T-helper 1 cell treated with Interleukin-12 subunit alpha and Interleukin-12 subunit beta and Interleukin-4 antibody, amounts not matched to agents 30 μg/mL and 1 μg/mL, for 36 hours (primary cell): ENCODE data around the gene ARHGAP45.
"Not testable (repeated sequence)": the region's sequence is repeated elsewhere in the genome, so short reads cannot be mapped to it uniquely, and the experiment has no call there.

Experiments used
- H3K27ac Mint-ChIP-seq: one replicate; pipeline ENCODE4 v1.8.0; 2021; ENCODE audit warnings: mild to moderate bottlenecking, mixed read lengths
- H3K27me3 Mint-ChIP-seq: one replicate; pipeline ENCODE4 v1.8.0; 2021; ENCODE audit warnings: low read depth, mixed read lengths
- H3K36me3 Mint-ChIP-seq: one replicate; pipeline ENCODE4 v1.8.0; 2021; ENCODE audit warnings: low read depth, mixed read lengths
- H3K4me1 Mint-ChIP-seq: one replicate; pipeline ENCODE4 v1.8.0; 2021; ENCODE audit warnings: low read depth, mixed read lengths
- H3K4me3 Mint-ChIP-seq: one replicate; pipeline ENCODE4 v1.8.0; 2021; ENCODE audit warnings: mild to moderate bottlenecking, moderate library complexity, mixed read lengths
- H3K9me3 Mint-ChIP-seq: one replicate; pipeline ENCODE4 v1.8.0; 2021; ENCODE audit warnings: mixed read lengths

The ARHGAP45 gene

GRCh38 chr19:1111641-1112267, 44.8 kb downstream of the ARHGAP45 start:
- H3K27ac Mint-ChIP-seq: no peak overlapping the region
- no peaks in the 10 kb centered on the region for H3K9me3 Mint-ChIP-seq
- H3K4me3 Mint-ChIP-seq: no peak overlapping the region
- H3K4me1 Mint-ChIP-seq: no peaks in the 10 kb centered on the region
- peaks cover 3% of the 10 kb centered on the region for H3K36me3 Mint-ChIP-seq
- no peaks in the 10 kb centered on the region for H3K27me3 Mint-ChIP-seq

- Mint-ChIP-seq H3K4me1 (no peaks in the 10 kb centered on the region), H3K4me3 (no peak overlapping the region), H3K36me3 (peaks cover 2% of the 10 kb centered on the region), H3K27me3 (no peaks in the 10 kb centered on the region), H3K27ac (no peak overlapping the region), H3K9me3 (no peaks in the 10 kb centered on the region)
Observed at GRCh38 chr19:1112268-1113029, 45.5 kb downstream of the ARHGAP45 start.

DNA sequence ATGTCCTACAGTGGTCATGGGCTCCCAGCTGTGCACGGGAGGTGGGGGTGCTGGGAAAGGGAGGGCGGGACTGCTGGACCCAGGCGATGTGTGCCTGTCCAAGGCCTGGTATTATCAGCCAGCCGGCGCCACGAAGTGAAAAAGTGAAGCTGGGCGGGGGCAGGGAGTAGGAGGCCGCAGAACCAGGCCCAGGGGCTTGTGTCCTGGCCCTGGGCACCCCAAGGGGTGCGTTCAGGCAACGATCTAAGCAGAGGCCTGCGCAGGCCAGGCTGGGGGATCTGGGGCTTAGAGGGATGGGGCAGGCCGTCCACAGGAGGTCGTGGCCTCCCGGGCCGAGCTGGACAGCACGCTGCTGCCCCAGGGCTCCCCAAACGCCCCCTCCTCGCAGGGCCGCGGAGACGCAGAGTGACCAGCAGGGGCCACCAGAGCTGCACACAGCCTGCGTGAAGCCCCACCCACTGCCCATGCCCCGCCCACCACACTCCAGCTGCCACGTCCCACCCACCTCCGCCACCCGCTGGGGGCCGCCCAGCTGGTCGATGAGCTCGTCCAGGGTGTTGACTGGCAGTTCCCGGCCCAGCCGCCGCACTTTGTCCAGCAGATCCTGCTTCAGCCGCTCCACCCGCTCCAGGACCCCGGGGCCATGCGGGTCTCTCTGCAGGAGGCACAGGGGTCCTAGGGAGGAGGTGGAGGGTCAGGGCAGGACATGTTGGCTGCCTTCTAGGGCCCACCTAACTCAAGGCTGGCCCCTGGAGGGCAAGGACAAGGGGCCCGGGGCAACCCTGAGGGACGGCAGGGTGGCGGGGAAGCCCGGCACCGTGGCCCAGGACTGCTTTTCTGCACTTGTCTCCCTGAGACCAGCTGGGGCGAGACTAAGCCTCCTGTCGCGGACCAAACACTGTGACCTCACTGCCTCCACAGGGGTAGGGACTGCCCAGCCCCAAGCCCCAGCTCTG, 46.3 kb downstream of the ARHGAP45 start:
- H3K9me3 Mint-ChIP-seq: no peaks in the 10 kb centered on the region
- H3K4me3 Mint-ChIP-seq: no peak overlapping the region
- H3K27ac Mint-ChIP-seq: no peak overlapping the region
- H3K27me3 Mint-ChIP-seq: no peaks in the 10 kb centered on the region
- no peaks in the 10 kb centered on the region for H3K4me1 Mint-ChIP-seq
- H3K36me3 Mint-ChIP-seq: peaks cover 4% of the 10 kb centered on the region

GRCh38 chr19:1113986-1114483, 47.1 kb downstream of the ARHGAP45 start:
- Mint-ChIP-seq H3K27me3 (no peaks in the 10 kb centered on the region), H3K4me3 (no peak overlapping the region), H3K4me1 (no peaks in the 10 kb centered on the region), H3K27ac (no peak overlapping the region), H3K36me3 (peaks cover 4% of the 10 kb centered on the region), H3K9me3 (no peaks in the 10 kb centered on the region)

- H3K27ac Mint-ChIP-seq, H3K36me3 Mint-ChIP-seq, H3K4me3 Mint-ChIP-seq, H3K9me3 Mint-ChIP-seq, H3K4me1 Mint-ChIP-seq, H3K27me3 Mint-ChIP-seq: not testable (repeated sequence)
Observed at GRCh38 chr19:1114728-1115127, 47.8 kb downstream of the ARHGAP45 start.

GRCh38 chr19:1115646-1116420, 48.9 kb downstream of the ARHGAP45 start:
- H3K9me3 Mint-ChIP-seq: no peaks in the 10 kb centered on the region
- H3K4me1 Mint-ChIP-seq: no peaks in the 10 kb centered on the region
- H3K36me3 Mint-ChIP-seq: peaks cover 4% of the 10 kb centered on the region
- H3K4me3 Mint-ChIP-seq: no peak overlapping the region
- H3K27ac Mint-ChIP-seq: no peak overlapping the region
- no peaks in the 10 kb centered on the region for H3K27me3 Mint-ChIP-seq

- H3K27ac Mint-ChIP-seq: no peak overlapping the region
- H3K9me3 Mint-ChIP-seq: no peaks in the 10 kb centered on the region
- peaks cover 2% of the 10 kb centered on the region for H3K4me1 Mint-ChIP-seq
- H3K36me3 Mint-ChIP-seq: peaks cover 11% of the 10 kb centered on the region
- H3K27me3 Mint-ChIP-seq: no peaks in the 10 kb centered on the region
- H3K4me3 Mint-ChIP-seq: no peak overlapping the region
Observed at GRCh38 chr19:1116726-1117581, 50.0 kb downstream of the ARHGAP45 start.

DNA sequence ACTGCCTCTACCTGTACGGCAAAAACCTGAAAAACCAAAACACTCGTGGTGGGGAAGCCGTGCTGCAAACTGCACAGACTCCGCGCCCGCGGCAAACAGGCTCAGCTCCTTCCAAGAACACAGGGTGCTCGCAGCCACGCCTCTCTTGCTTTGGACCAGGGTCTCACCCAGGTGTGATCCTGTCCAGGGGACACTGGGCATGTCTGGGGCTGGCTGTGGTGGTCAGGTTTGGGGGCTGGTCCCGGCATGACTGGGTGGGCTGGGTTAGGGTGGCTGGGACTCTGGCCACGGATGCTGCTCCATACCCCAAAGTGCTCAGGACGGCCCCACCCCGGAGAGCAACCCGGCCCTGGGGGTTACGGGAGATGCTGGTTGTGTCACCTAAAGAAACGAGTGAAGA, 50.7 kb downstream of the ARHGAP45 start:
- H3K27me3 Mint-ChIP-seq: no peaks in the 10 kb centered on the region
- H3K4me3 Mint-ChIP-seq: no peak overlapping the region
- H3K27ac Mint-ChIP-seq: no peak overlapping the region
- no peaks in the 10 kb centered on the region for H3K9me3 Mint-ChIP-seq
- H3K36me3 Mint-ChIP-seq: peaks cover 11% of the 10 kb centered on the region
- H3K4me1 Mint-ChIP-seq: peaks cover 2% of the 10 kb centered on the region

DNA sequence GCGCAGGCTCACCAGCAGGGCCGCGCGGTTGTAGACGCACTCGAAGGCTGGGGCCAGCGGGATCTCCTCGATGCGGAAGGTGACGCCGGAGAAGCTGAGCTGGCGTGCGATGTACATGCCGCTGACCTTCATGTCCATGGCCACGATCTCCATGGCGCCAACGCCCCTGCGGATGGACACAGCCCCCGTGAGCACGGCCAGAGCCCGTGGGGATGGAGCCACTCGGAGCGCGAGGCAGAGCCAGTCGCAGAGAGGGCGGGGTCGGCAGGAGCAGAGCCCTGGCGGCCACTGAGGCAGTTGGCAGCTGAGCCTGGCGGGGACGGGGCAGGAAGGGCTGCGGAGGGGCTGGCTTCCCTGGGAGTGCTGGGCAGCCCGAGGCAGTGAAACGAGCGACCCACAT, 52.0 kb downstream of the ARHGAP45 start:
- Mint-ChIP-seq H3K27ac (no peak overlapping the region), H3K36me3 (peaks cover 17% of the 10 kb centered on the region), H3K27me3 (no peaks in the 10 kb centered on the region), H3K4me1 (peaks cover 5% of the 10 kb centered on the region), H3K9me3 (no peaks in the 10 kb centered on the region), H3K4me3 (no peak overlapping the region)

- Mint-ChIP-seq H3K36me3 (peaks cover 17% of the 10 kb centered on the region), H3K9me3 (no peaks in the 10 kb centered on the region), H3K4me1 (peaks cover 5% of the 10 kb centered on the region), H3K4me3 (no peak overlapping the region), H3K27me3 (no peaks in the 10 kb centered on the region), H3K27ac (no peak overlapping the region)
Observed at GRCh38 chr19:1119475-1120217, 52.7 kb downstream of the ARHGAP45 start.

DNA sequence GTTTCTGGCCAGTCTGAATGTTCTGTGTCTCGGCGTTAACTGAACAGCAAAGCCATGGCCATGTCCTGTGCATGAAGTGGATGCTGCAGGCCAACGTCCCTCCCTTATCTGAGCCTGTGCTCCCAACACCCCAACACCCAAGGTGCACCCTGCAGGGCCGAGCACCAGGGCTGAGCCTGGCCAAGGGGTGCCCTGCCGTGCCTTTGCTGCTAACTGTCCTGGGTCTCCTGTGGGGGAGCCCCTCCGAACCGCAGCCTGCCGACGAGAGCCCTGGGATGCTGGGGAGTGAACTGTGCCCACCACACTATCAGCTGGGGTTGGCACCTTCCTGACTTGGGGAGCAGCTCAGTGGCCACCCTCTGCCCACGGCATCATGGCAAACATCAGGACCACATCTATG, 54.4 kb downstream of the ARHGAP45 start:
- H3K4me3 Mint-ChIP-seq: no peak overlapping the region
- H3K4me1 Mint-ChIP-seq: peaks cover 7% of the 10 kb centered on the region
- H3K36me3 Mint-ChIP-seq: peaks cover 22% of the 10 kb centered on the region
- no peaks in the 10 kb centered on the region for H3K9me3 Mint-ChIP-seq
- no peak overlapping the region for H3K27ac Mint-ChIP-seq
- no peaks in the 10 kb centered on the region for H3K27me3 Mint-ChIP-seq

GRCh38 chr19:1122021-1122971, 55.3 kb downstream of the ARHGAP45 start:
- Mint-ChIP-seq H3K4me1 (peaks cover 10% of the 10 kb centered on the region), H3K9me3 (no peaks in the 10 kb centered on the region), H3K27me3 (no peaks in the 10 kb centered on the region), H3K4me3 (no peak overlapping the region), H3K27ac (no peak overlapping the region), H3K36me3 (peaks cover 27% of the 10 kb centered on the region)
